ENCODE measurements around the gene PHGDH.

- TF ChIP-seq POLR2AphosphoS5 (IDR thresholded peaks at IDR 0.05; ENCODE audit: low read depth, low read length) (no peak), REST (IDR thresholded peaks at IDR 0.05; ENCODE audit: insufficient read depth in 1 of 2, low read depth in 2 of 2, low read length in 1 of 2) (no peak), SIN3A (IDR thresholded peaks at IDR 0.05; ENCODE audit: borderline replicate concordance, insufficient read depth, low read depth, low read length) (no peak)
- TF ChIP-seq, protein P1, sequence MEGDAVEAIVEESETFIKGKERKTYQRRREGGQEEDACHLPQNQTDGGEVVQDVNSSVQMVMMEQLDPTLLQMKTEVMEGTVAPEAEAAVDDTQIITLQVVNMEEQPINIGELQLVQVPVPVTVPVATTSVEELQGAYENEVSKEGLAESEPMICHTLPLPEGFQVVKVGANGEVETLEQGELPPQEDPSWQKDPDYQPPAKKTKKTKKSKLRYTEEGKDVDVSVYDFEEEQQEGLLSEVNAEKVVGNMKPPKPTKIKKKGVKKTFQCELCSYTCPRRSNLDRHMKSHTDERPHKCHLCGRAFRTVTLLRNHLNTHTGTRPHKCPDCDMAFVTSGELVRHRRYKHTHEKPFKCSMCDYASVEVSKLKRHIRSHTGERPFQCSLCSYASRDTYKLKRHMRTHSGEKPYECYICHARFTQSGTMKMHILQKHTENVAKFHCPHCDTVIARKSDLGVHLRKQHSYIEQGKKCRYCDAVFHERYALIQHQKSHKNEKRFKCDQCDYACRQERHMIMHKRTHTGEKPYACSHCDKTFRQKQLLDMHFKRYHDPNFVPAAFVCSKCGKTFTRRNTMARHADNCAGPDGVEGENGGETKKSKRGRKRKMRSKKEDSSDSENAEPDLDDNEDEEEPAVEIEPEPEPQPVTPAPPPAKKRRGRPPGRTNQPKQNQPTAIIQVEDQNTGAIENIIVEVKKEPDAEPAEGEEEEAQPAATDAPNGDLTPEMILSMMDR (IDR thresholded peaks at IDR 0.05): no peak
Observed at GRCh38 chr1:119742202-119742601, 30.5 kb downstream of the PHGDH start.
